ENCODE results near the gene SMAD6.

SMAD6 gene

GRCh38 chr15:66801266-66801665 is 99.2 kb downstream of the SMAD6 start:
- in situ Hi-C loops (cut with MboI; ENCODE audit: low sequenced_read_pairs, unreplicated experiment), result no loop called here
- no peak for DNase-seq (ENCODE audit: low spot score)

DNA sequence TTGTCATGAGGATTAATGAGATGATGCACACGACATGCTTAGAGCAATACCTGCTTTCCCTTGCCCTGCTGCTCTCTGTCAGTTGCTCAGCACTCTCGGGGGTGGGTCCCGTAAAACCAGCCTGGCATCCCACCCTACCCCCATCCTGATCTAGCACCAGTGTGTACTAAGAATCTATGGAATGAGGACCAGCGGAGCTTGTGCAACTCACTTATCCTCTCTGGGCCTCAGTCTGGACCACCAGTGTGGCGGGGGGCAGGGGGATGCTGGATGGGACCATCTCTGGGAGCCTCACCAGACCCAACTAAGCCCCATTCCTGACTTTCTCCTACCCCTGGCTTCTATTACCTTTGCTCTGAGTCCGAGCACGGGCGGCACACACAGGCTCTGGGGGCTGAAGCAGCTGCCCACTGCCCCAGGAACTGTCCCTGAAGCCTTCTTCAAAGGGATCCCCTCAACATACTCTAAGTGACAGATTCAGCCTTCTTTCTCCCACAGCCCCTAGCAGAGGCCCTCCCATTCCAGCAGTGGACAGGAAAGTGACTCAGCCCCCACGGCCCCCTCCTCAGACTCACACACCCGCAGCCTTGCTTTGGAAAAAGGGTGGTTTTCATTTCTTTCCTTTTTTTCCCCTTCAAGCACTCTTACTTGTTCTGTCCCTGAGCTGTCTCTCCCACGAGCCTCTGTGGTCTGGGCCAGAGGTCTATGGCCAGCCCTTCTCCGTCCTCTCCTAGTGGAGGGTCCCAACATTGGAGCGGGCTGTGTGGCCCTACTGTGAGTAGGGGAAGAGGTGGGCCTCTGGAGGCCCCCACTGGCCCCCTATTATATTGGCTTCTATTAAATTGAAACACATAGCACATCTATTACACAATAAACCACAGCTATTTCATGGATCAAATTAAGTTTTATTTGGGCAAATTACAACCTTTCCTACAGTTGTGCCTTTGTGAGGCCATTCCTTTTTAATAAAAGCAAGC is 100.3 kb downstream of the SMAD6 start:
- TF ChIP-seq, protein P1, sequence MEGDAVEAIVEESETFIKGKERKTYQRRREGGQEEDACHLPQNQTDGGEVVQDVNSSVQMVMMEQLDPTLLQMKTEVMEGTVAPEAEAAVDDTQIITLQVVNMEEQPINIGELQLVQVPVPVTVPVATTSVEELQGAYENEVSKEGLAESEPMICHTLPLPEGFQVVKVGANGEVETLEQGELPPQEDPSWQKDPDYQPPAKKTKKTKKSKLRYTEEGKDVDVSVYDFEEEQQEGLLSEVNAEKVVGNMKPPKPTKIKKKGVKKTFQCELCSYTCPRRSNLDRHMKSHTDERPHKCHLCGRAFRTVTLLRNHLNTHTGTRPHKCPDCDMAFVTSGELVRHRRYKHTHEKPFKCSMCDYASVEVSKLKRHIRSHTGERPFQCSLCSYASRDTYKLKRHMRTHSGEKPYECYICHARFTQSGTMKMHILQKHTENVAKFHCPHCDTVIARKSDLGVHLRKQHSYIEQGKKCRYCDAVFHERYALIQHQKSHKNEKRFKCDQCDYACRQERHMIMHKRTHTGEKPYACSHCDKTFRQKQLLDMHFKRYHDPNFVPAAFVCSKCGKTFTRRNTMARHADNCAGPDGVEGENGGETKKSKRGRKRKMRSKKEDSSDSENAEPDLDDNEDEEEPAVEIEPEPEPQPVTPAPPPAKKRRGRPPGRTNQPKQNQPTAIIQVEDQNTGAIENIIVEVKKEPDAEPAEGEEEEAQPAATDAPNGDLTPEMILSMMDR (IDR thresholded peaks at IDR 0.05; ENCODE audit: borderline replicate concordance, control extremely low read depth, extremely low read depth, insufficient read depth, missing control alignments), result no peak
- no peak for DNase-seq (ENCODE audit: low spot score)
- in situ Hi-C loops (cut with MboI; ENCODE audit: low sequenced_read_pairs, unreplicated experiment), result no loop called here

More at GRCh38 chr15:66801266-66801665, 99.2 kb downstream of the SMAD6 start:
- TF ChIP-seq, protein P1 (IDR thresholded peaks at IDR 0.05; ENCODE audit: borderline replicate concordance, control extremely low read depth, extremely low read depth, insufficient read depth, missing control alignments), result no peak

DNA sequence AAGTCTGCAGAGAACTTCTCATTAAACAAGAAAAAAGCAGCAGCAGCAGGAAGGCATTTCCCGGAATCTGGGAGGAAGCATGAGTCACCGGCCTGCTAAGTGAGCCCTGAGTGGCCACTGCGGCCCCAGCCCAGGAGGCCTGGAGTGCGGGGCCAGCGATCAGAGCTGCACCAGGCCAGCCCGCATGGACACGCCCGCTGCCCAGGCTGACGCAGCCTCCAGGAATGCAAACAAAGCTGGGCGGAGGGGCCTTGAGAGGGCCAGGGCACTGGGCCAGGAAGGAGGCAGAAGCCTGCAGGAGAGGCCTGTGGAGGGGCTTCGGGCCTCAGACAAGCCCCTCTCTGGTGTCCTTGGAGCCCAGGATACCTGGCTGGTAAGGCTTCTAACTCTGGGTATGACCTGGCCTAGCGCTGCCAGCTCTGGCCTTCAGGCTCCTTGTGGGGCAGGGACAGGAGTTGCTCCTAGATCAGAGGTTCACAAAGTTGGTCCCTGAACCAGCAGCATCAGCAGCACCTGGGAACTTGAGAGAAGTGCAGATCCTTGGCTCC is 101.2 kb downstream of the SMAD6 start:
- in situ Hi-C loops (cut with MboI; ENCODE audit: low sequenced_read_pairs, unreplicated experiment), result no loop called here
- TF ChIP-seq, protein P1 (IDR thresholded peaks at IDR 0.05; ENCODE audit: borderline replicate concordance, control extremely low read depth, extremely low read depth, insufficient read depth, missing control alignments), result no peak
- no peak for DNase-seq (ENCODE audit: low spot score)

DNA sequence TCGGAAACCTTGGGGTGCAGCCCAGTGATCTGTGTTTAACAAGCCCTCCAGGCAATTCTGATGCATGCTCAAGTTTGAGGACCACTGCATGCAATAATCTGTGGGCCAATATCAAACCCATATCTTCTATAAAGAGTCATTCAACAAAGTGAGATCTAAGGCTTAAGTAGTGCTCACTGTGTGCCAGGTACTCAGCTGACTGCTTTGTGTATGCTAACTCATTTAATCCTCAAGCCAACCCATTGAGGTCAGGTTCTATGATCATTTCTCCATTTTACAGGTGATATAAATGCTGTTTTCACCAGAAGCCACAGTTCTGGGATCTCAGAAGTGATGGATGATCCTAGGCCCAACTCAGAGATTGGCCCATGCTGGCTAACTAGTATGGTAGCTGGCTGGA is 101.7 kb downstream of the SMAD6 start:
- TF ChIP-seq, protein P1 (IDR thresholded peaks at IDR 0.05; ENCODE audit: borderline replicate concordance, control extremely low read depth, extremely low read depth, insufficient read depth, missing control alignments), result no peak
- in situ Hi-C loops (cut with MboI; ENCODE audit: low sequenced_read_pairs, unreplicated experiment), result no loop called here
- DNase-seq (ENCODE audit: low spot score), result no peak

DNA sequence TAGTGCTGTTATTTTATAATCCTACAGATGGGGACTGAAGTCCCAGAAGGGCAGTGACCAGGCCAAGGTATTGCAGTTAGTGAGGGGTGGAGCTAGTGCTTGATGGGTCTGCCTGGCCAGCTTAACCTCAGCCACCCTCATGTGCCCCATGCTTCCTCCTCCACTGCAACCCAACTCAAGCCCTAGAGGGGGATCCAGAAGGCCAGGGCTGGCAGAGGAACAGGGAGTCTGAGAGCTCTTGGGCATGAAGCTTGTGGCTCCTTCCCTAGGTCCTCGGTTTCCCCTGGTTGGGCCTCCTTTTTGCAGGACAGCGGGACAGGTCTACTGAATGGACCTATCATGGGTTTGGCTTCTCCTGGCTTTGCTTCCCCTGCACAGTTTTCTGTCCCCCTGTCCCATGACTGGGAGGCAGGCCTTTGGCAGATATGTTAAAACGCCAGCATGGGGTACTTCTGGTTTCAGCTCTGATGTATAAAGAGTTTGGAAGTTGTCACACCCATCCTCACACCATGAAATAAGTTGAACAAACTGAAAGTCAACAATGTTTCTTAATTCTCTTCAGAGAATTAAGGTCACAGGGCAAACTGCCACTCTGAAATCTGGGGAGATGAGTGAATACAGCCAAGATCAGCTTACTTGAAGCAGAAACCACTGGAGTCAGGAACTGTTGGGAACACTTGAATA is 103.3 kb downstream of the SMAD6 start:
- TF ChIP-seq, protein P1 (IDR thresholded peaks at IDR 0.05; ENCODE audit: borderline replicate concordance, control extremely low read depth, extremely low read depth, insufficient read depth, missing control alignments), result no peak
- no peak for DNase-seq (ENCODE audit: low spot score)
- in situ Hi-C loops (cut with MboI; ENCODE audit: low sequenced_read_pairs, unreplicated experiment), result no loop called here

DNA sequence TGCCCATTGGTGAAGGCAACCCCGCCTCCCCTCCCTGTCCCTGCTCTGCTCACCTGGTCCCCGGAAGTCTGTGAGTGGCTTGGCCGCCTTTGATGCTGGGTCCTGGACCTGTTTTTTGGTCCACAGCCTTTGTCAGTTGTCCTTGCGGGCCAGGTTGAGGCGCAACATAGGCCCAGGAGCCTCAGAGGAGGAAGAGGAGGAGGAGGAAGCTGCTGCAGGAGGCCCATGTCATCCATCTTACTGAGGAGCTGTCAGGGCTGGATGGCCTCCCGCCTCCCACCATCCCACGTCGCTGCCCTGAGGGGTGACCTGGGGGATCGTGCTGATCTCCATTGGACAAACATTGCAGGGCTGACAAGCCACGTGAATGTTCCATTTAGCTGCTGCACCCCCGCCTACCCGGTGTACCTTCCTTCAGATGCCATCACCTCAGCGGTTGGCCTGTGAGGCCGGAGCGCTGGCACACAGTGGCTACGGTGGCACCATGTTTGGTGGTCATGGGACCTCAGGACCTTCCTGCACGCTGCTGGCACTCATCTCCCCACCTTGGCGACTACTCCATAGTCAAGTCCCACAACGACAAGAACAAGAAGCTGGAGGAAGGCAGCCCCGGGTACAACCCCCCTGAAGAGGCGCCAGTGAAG is 106.3 kb downstream of the SMAD6 start:
- in situ Hi-C loops (cut with MboI; ENCODE audit: low sequenced_read_pairs, unreplicated experiment), result no loop called here
- no peak for DNase-seq (ENCODE audit: low spot score)
- TF ChIP-seq, protein P1 (IDR thresholded peaks at IDR 0.05; ENCODE audit: borderline replicate concordance, control extremely low read depth, extremely low read depth, insufficient read depth, missing control alignments), result no peak
